ENCODE data around the gene PLXNC1.

PLXNC1 gene

DNA sequence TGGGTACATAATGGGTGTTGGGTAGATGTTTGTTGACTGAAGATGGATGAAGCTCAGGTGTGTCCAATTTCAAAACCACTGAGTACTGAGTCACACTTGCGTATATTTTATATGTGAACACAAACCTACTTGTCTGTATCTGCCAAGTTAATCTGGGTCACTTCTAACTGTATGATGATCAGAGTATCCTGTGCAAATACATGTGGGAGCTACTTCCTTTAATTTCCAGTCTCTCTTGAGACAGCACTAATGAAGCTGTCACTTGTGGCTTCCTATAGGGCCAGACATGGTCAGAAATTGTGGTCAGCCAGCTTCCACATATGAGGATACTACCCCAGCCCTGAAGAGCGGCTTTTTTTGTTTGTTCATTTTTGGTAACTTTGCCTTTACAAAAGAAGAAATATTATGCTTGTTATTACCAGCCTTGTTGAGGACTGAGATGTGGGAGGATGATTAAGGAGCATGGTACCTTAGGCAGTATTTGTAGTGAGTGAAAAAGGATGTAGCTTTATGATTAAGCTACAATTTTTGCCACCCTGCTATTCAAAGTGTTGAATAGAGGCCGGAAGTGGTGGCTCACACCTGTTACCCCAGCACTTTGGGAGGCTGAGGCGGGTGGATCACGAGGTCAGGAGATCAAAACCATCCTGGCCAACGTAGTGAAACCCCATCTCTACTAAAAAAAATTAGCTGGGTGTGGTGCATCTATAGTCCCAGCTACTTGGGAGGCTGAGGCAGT, 32.4 kb downstream of the PLXNC1 start:
- no peak for DNase-seq (ENCODE audit: low spot score)

DNA sequence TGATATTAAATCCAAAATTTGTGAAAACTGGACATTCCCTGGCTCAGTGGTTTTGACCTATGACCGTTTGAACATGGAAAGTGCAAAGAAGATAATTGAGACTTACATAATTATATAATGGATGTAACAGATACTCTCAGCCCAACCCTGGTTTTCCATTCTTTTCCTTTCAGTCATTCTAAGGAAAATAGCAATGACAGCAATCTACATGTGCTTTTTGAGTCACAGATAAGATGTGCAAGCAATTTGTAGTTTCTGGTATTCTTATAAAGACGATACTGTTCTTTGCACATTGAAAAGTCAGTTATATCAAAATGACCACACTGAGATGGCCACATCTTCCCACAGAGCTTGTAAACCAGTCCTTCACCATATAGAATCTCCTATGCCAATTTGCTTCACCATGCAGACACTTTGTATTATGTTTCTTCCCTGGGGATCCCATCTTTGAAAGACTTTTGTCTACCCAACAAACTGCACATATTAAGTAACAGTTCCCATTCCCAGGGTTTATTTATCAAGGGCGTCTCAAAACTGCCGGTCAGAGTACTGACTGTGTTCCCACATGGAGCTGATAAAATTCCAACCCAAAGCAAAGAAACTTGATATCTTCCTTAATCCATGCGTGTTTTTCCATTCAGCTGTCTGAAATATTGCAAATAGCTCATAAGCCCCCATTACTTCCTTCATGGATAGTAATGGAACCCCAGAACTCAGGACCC, 34.8 kb downstream of the PLXNC1 start:
- no peak for DNase-seq (ENCODE audit: low spot score)

DNA sequence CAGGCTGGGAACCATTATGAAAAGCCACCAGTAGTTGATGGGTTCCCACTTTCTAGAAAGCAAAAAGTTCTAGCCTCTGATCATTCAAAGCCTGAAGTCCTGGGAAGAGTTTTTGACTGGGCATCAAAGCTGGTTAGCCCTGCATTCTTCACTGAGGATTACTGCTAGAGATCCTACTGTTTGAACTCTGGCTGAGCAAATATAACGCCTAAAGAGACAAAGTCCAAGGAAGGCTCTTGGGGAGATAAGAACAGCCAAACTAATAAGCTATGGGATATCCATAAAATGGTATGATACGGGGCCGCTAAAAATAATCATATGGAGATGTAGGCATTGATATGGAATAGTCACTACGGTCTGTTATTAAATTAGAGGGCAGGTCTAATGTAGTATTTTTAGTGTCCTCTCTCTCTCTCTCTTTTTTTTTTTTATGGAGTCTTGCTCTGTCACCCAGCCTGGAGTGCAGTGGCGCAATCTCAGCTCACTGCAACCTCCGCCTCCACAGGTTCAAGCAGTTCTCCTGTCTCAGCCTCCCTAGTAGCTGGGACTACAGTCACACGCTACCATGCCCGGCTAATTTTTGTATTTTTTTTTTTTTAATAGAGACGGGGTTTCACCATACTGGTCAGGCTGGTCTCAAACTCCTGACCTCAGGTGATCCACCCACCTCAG, 35.5 kb downstream of the PLXNC1 start:
- DNase-seq (ENCODE audit: low spot score) = no peak

DNA sequence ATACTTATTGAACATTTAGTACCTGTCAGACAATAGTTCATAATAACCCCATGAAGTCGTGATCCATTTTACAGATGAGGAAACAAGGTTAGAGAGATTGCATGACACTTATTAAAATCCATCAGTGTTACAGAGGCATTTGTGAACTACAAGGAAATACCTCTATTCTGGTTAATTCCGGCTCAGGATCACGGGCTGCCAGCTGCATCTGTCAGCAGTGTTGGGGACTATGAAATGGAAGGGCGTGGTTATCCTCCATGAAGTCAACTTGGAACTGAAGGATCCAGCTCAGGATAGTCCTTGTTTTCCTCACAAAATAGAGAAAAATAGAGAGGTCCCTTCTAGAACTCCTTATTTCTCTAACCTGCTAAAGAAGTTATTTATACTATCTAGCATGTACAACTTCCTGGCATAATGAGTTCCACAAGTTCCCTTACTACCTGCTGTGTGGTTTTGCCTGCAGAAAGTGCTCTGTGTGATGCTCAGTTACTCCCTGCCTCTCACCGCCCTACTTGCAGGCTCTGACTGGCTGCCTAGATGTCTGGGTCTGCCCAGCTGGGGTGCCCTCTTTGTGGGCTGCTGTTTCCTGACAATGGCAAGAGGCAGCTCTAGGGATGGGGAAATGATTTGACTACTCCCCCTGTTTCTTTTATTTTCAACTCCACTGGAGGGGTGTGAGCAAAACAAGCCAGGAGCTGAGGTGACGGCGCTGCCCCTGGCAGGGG, 36.8 kb downstream of the PLXNC1 start:
- DNase-seq (ENCODE audit: low spot score) = no peak

DNA sequence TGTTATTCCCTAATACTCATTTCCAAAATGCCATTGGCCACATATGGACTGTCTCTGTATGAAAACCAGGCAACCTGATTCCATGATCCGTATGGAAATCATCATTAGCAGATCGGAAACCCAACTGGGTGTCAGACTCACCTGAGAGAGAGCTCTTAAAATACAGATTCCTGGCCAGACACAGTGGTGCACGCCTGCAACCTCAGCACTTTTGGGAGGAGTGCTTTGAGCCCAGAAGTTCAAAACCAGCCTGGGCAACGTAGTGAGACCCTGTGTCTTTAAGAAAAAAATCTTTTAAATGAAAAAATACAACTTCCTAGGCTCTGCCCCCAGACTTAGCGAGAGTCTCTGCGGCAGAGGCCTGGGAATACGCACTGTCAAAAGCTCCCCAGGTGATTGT, 37.4 kb downstream of the PLXNC1 start:
- no peak for DNase-seq (ENCODE audit: low spot score)

DNA sequence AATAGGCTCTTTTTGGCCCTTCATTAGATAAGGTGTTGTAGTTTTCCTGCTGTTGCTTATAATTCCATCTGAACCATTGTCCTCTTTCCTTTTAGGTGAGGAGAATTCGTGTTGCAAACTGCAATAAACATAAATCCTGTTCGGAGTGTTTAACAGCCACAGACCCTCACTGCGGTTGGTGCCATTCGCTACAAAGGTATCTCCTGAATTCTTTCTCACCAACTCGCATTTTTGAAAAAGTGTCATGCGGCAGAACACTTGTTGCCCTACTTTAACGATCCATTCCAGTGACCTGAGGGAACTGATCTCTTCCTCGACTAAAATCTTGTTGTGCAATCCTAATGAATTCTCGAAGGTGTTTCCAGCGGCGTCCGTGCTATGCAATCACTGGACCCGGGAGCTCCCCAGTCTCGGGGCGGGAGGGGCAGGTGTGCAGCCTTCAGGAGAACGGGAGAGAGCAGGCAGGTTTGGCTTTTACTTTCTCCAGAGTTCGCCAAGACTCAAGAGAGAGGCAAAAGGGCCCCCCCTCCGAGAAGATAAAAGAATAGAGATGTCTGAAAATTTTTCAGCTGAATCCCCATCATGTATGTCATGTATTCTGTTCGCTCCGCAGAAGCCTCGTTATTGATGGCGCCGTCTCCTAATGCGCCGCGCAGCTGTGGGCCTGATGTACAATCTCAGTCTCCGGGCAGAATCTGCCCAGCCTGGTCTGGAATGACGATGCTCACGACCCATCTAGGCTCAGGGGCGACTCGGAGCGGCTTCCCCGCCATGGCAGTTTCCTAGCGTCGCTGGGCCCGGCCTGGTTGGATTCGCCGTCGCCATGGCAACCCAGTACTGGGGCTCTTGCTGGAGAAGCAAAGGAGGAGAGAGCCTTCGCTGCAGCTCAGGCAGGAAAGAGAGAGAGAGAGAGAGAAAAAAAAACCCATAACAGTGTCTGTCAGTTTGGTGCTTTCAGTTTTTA, 38.2 kb downstream of the PLXNC1 start:
- DNase-seq (ENCODE audit: low spot score) = no peak

DNA sequence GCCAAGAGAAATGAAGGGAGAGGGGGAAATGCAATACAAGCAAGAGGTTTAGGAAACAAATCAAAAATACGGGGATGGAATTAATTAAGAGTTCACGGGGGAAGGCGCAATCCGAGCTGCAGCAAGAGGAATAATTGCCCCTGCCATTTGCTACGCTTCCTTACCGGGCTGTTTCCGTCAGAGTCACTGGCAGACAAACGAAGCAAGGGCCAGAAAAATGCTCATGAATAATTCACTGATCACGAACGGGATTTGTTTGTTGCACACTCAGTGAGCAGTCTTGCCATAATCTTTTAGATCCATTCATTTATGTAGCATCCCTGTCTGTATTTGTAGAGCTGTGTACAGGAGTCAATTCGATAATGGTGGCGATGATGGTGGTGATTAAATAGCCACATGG, 39.0 kb downstream of the PLXNC1 start:
- DNase-seq (ENCODE audit: low spot score) = no peak

DNA sequence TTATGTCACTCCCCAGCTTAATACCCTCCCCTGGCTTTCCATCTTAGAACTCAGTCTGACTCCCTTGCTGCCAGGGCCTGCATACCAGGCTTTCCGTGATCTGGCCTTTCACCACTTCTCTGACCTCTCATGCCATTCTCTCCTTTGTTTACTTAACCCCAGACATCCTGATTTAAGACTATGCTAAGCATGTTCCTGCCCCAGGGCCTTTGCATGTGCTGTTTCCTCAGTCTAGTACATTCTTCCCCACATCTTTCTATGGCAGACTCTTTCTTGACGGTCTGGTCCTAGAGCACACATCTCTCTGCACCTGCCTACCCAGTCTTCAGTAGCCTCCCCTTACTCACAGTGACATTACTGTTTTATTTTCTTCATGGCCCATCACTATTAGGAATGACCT, 42.2 kb downstream of the PLXNC1 start:
- no peak for DNase-seq (ENCODE audit: low spot score)

DNA sequence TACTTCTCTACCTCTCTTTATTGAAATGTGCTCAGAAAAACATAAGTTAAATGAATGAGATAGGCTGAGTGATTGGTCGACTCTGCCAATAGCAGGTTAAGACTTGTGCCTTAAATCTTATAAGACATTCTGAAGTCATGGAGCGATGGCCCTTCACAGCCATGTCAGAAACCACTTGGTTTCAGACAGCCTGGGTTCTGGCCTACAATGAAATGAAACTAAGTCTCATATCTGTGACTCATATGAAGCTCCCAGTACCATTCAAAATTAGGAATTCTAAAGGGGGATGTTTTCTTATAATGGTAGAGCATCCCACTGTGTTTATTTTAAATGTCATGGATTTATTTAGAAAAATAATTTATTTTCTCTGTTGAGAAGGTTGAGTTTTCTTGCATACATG, 42.6 kb downstream of the PLXNC1 start:
- no peak for DNase-seq (ENCODE audit: low spot score)

DNA sequence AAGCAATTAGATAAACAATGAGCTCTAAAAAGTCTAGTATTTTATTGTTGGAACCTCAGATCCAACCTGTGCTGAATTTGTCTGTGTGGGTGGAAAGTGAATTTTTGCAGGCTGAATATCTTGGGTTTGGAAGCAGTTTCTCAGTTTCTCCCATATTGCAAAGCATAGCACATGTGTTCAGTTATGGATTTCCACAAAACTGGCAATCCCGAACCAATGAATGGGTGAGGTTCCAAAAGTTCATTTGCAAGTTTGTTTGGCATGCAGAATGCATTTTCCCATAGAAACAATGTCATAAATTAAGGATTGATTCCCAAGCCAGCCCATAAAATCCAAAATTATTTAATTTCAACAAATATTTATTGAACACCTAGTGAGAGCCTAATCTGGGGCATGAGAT, 43.4 kb downstream of the PLXNC1 start:
- no peak for DNase-seq (ENCODE audit: low spot score)

DNA sequence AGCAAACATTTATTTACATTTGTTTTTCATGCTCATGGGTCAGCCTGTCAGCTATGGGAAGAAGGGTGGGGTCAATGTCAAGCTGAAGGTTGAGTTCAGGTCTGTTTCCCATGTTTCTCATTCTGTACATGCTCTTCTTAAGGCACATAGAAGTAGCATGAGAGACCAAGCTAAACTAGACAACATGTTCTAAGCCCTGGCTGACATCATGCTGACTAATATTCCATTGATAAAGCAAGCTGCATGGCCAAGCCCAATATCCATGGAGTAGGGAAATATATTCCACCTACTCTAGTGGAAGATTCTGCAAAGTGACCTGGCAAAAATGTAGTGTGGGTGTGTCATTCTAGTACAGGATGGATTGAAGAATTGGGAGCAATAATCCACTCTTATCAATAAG, 44.1 kb downstream of the PLXNC1 start:
- DNase-seq (ENCODE audit: low spot score) = no peak

DNA sequence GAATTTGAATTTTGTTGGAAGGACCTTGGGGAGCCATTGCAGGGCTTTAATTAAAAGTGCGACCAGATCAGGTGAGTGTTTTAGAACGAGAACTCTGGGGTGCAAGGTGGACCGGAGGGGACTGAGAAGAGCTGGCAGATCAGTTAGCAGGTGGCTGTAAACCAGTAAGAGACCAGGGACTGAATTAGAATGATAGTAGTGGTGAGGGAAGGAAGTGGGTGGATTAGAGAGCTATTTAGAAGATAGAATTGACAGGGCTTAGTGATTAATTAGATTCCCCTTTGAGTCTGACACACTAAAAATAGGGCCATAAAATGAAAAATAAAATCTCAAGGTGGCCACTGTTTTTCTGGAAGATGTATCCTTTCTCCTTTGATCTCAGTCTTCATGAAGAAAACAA, 44.8 kb downstream of the PLXNC1 start:
- DNase-seq (ENCODE audit: low spot score) = peak; percentile 71

DNA sequence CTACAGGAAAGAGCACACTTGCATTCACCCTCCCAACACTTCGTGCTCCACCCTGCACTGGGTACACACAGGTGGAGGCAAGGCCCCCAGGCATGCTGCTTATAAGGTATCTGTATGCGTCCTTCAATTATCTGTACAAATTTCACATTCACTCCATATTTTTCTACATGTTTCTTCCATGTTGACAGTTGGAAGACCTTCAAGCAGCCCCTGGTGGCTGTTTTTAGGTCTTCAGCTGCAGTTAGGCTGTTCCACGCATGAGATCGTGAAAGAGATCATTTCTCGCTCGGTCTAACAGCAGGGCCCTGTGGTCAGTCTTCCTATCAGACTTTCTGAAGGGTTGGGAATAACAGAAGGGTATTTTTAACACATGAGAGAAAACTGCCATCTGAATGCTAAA, 47.1 kb downstream of the PLXNC1 start:
- DNase-seq (ENCODE audit: low spot score) = no peak

DNA sequence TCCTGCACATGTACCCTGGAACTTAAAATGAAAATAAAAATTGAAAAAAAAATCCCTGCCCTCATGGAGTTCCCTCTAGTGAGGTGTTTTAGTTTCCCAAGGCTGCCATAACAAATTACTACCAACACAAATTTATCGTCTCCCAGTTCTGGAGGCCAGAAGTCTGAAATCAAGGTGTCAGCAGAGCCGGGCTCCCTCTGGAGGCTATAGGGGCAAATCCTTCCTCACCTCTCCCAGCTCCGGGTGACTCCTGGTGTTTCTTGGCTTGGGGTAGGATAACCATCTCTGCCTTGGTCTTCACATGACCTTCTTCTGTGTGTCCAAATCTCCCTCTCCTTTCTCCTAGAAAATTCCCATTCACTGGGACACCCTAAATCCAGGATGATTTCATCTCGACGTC, 50.1 kb downstream of the PLXNC1 start:
- DNase-seq (ENCODE audit: low spot score) = no peak

DNA sequence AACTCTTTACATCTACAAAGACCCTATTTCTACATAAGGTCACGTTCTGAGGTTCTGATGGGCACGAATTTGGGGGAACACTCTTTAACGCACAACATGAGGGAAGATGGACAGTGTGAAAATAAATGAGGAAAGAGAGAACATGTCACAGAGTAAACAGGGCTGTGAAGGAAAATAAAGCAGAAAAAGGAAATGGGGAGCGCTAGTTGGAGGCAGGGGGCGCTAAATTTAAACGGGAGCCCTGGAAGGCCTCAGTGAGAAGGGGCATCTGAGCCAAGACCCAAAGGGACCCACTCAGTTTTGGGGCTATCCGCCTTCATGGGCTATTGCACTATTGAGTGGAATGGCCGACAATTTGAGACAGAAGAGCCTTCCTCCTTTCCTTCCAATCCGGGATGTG, 50.5 kb downstream of the PLXNC1 start:
- no peak for DNase-seq (ENCODE audit: low spot score)

DNA sequence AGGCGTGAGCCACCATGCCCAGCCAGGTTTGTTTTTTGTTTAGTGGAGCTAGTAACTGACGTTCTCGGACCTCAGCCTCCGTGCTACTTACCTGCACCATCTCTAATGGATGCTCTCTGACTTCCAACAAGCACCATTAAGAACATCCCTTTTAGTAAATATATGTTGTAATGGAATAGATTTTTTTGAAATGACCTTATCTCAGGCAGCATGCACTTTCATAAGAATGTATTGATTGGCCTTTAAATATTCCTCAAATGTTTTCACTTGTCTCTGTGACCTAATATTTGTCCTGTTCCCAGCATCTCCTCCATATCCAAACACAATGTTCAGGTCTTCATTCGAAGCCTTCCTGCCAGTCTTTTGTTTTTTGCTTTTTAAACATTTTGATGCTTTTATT, 51.7 kb downstream of the PLXNC1 start:
- no peak for DNase-seq (ENCODE audit: low spot score)

DNA sequence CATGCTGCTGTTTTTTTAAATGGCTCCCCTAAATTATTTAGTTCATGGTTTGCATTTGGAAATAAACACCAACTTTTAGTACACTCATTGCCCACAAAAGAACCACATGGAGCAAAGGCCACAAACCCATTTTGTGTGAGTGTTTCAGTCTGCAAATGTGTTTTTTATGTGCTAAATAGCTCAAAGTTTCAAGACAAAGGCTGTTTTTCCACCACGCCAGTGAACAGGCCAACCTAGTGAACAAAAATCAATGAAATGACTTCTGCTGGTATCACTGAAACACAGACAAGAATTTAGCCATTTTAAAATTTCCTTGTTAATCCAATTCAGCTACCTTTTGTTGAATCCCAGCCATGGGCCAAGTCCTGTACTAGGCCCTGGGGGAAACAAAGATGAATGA, 52.3 kb downstream of the PLXNC1 start:
- DNase-seq (ENCODE audit: low spot score) = no peak

DNA sequence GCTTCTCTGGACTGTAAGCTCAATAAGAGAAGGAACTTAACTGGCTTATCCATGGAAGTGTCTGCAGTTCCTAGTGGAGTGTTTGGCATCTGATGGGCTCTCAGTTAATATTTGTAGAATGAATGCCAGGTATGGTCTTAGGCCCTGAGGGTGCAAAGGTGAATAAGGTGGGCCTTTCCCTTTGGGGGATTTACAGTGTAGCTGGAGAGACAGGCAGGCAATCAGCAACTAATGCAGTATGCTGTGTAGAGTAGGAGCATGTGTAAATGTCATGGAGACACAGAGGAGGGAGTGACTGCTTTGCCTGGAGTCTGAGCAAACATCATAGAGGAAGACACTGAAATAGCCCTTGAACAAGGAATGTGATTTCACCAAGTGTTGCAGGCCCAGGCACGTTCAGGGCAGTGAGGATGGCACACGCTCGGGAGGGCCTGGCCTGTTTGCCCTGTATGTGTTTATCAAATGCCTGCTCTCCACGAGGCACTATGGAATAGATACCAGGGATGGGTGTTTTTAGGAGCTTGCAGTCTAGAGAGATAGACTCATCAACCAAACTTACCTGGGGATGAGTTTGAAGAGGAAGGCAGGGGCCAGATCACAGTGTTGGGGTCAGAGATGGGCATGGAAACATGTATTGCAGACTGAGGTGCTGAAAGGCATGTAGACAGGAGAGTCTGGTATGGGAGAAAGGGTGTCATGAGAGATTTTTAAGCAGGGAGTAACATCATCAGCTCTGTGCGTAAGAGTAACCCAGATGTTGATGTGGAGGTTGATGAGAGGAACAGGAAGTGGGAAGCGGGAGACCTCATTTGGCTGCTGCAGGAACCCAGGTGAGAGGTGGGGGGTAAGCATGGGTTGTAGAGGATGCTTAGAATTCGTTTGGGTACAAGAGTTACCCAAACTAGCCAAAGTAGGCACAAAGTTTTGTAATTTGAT, 54.1 kb downstream of the PLXNC1 start:
- DNase-seq (ENCODE audit: low spot score) = no peak

DNA sequence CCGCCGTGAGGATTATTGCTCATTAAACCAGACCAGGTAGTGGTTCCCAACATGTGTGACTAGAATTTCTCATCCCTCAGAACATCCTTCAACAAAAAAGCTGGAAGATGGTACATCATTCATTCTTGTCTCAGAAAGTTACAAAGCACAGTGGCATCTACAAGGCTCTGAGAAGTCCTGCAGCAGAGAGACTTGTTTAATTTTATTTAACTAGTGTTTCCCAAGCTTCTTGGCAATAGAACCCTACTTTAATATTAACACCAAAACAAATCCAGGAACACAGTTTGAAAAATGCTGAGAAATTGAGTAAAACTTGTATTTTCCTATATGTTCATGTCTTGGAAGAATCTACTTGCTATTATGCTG, 54.8 kb downstream of the PLXNC1 start:
- DNase-seq (ENCODE audit: low spot score) = no peak

DNA sequence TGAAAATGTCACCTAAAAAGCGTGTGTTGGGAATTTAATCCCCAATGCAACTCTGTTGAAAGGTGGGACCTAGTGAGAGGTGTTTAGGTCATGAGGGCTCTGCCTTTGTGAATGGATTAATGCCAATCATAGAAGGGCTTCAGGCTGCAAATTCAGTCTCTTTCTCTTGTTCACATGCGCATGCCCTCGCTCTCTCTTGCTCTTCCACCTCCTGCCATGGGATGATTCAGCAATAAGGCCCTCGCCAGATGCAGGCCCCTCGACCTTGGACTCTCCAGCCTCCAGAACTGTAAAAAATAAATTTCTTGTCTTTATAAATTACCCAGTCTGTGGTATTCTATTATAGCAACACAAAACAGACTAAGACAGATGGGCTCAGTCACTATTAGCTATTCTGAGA, 55.4 kb downstream of the PLXNC1 start:
- DNase-seq (ENCODE audit: low spot score) = no peak

Measured in NAMALWA (cell line).